OCI-LY3 (cell line): Measurements from ENCODE around the gene CLIC6.

Source experiments
- EZH2phosphoT487 ChIP-seq: fragments of 200-600 bp; shearing (Covaris generic); IDR thresholded peaks from 2 replicates; pipeline ENCODE4 v1.6.1; 2018; ENCODE audit warnings: antibody characterized with exemption, mixed run types, low read depth
- TF ChIP-seq, protein P1 (sequence below): fragments of 200-600, 300-600 bp; sonication (generic); IDR thresholded peaks from 2 replicates; pipeline ENCODE4 v1.5.1; 2014; ENCODE audit warnings: antibody characterized with exemption, low read length, low read depth

DNA sequence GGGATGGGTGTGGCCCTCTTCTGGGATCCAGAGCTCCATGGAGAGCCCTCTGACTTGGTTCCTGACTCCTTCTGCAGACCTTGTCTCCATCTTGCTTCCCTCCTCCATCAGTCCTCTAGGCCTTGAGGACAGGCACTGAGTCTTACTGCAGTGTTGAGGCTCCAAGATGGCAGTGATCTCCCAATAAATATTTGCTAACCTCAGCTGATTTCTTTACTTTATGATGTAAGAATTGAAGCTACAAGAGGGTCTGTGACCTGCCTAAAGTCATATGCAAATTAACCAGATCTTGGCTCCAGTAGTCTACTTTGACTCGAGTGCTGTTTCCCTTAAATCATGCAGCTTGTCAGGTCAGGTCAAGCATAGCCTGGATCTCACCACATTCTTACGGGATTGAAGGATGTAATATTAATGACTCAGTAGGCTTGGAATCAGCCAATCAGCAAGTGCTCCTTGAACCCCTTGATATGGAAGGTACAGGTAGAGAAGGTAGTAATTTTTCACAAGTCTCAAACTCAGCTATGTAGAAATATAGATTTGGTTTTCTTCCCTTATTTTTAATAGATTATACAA is 93.0 kb downstream of the CLIC6 start:
- TF ChIP-seq, protein P1, sequence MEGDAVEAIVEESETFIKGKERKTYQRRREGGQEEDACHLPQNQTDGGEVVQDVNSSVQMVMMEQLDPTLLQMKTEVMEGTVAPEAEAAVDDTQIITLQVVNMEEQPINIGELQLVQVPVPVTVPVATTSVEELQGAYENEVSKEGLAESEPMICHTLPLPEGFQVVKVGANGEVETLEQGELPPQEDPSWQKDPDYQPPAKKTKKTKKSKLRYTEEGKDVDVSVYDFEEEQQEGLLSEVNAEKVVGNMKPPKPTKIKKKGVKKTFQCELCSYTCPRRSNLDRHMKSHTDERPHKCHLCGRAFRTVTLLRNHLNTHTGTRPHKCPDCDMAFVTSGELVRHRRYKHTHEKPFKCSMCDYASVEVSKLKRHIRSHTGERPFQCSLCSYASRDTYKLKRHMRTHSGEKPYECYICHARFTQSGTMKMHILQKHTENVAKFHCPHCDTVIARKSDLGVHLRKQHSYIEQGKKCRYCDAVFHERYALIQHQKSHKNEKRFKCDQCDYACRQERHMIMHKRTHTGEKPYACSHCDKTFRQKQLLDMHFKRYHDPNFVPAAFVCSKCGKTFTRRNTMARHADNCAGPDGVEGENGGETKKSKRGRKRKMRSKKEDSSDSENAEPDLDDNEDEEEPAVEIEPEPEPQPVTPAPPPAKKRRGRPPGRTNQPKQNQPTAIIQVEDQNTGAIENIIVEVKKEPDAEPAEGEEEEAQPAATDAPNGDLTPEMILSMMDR: no peak
- no peak for TF ChIP-seq EZH2phosphoT487
